Measurements from ENCODE around the gene TMEM131.
"Not testable (repeated sequence)": the region's sequence is repeated elsewhere in the genome, so short reads cannot be mapped to it uniquely, and the experiment has no call there.

DNA sequence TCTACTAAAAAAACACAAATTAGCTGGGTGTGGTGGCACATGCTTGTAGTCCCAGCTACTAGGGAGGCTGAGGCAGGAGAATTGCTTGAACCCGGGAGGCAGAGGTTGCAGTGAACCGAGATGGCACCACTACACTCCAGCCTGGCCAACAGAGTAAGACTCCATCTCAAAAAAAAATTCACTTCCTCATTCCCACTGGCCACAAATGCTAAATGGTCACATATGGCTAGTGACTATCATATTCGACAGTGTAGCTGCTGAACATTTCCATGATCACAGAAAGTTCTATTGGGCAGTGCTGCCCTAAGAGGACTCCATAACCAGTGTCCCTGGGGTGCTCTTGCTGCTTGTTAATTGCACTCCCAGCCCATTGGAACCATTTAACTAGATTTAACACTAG lies 26.3 kb upstream of the TMEM131 start:
- TF ChIP-seq CREB1 (CRISPR knock-in tag; IDR thresholded peaks at IDR 0.05; ENCODE audit: low read depth); POLR2AphosphoS5 (IDR thresholded peaks at IDR 0.05; ENCODE audit: low read depth): not testable (repeated sequence)
